CD4-positive, alpha-beta T cell treated with Interleukin-17A for 4 hours (primary cell): ENCODE measurements around the gene FRS3.

Experiments used
- DNase-seq: peaks from one replicate; pipeline ENCODE4 v3.0.0-alpha.2; 2020; ENCODE audit warnings: mixed read lengths

Gene FRS3

GRCh38 chr6:41740366-41741162, 39.1 kb downstream of the FRS3 start:
- no peak for DNase-seq

DNA sequence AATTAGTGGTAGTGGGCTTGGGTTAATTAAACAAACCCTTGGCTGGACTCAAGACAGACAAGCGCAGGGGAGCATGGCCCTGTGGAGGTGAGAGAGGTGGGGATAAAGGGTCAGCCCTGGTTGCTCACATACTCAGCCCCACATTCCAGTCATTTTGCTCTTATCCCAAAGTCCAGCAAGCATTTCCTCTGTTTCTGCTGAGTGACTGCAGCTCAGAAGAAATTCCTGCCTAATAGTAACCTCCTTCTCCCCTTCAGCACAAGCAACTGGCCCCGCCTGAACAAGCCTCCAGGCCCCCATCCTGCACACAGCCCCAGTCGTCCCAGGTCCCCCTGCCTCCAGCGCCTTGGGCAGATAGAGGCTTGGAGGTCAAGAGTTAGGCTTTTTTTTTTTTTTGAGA, 40.7 kb downstream of the FRS3 start:
- DNase-seq, result no peak

DNA sequence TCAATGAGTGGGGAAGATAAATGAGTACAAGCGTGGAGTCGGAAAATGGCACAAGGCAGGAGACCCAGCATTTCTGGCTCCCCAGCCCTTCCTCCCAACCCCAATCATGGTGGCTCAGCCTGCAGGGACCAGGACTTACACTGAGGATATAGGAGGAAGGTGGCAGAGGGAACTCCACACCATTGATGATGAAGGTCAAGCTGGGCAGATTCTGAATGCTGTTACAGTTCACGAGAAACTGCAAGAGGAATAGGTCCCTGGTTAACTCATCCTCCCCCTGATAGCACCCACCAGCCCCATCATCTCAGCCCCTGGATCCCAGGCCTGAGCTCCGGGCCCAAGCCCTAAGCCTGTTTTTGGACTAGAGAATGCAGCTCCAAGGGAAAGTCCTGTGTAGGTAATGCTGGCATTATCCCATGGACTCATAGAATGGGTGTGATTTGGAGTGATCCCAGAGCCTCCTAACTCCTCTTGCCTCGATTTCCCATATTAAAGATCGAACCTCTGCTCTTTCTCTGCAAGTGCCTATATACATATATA, 42.0 kb downstream of the FRS3 start:
- no peak for DNase-seq

- DNase-seq, result no peak
Measured at GRCh38 chr6:41736800-41737555, 42.7 kb downstream of the FRS3 start.

GRCh38 chr6:41736186-41736733, 43.4 kb downstream of the FRS3 start:
- no peak for DNase-seq

GRCh38 chr6:41735427-41736185, 44.1 kb downstream of the FRS3 start, which contains the start of gene TFEB:
Gene TFEB (minus strand): TSS chr6:41735608. CDS start chr6:41691213, 44,395 bp downstream.
- DNase-seq, result peak; percentile 95

- peak; percentile 84 for DNase-seq
Measured at GRCh38 chr6:41734666-41735426, 44.9 kb downstream of the FRS3 start.

DNA sequence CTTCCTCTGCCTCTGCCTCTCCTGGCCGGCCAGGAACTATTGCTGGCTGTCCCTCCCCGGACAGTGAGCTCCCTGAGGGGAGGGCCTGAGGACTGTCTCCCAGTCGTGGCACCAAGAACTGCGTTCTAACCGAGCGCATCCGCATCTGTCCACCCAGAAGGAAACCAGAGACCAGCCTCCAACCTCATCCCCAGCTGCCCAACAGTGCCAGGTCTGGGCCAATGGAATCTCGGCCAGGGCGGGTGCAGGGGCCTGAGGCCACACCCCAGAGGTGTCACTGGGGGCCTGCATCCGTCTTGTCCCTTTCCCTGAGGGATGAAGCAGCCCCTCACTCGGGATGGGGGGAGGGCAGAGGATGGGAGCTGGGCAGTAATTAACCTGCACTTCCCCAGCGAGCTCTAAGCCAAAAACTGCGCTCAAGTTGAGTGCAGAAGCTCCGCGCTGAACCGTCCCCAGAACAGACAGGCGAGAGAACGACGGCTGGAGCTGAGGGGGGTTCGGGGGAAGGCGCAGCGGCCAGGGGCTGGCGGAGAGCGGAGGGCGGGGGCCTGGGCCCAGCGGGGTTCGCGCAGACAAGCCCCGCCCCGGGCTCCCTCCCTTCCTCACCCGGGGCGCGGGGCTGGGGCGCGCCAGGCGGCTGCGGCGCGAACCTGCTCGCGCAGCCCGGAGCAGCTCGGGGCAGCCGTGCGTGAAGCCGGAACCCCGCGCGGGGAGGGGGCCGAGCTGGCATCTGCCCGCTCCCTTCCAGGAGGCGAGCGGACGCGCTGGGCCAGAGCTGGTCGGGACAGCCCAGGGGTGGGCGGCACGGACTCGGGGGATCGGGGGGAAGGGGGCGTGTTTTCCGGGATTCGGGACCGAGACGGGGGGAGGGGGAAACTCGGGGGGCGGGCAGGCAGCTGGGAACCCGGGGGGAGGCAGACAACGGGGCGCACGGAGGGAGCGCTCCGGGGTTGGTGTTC, 45.7 kb downstream of the FRS3 start:
- peak; percentile 83 for DNase-seq

DNA sequence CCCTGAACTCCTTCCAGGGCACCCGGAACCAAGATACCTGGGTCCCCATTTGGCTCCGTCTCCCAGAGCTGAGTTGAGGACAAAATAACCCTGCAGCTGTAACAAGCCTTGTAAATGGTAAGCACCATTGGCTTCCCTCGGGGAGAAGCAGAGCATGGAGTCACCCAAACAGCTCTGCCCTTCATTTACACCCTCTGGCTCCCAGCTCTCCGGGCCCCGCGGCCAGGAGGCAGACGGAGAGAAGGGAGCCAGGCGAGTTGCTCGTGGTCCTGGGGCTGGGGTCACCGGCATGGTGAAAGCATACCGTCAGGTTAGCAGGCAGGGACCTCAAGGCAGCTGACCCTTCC, 46.4 kb downstream of the FRS3 start:
- peak; percentile 9 for DNase-seq

DNA sequence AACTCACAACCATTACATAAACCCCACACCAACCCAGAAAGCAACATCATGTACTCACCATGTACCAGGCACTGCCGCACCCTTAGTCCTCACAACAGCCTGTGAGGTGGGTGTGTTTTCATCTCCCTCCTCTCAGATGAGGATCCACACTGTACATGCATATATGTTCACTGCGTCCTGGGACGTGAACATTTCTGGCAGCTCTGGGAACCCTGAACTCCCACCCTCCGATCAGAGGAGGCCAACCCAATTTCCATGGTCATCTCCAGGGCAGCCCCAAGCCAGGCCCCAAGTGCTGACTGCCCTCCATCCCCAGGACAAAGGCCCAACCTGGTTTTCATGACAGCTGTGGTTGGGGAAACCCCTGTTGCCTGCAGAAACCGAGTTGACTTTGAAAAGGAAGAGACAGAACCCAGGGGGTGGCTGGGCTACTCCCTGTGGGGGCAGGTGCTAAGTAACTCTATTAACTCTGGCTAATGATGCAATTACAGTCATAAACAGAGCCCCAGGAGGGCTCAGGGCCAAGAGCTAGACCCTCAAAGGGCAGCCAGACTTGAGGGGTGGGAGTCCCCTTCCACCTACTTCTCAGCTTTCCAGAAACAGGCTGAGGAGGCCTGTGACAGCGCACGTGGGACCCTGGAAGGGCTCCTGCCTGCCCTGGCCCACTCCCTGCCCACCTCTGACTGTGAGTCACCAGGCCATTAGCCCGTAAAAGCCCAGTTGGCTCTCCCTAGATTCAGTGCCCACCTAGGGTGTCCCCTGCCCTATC, 46.9 kb downstream of the FRS3 start:
- peak; percentile 56 for DNase-seq

GRCh38 chr6:41732149-41732548, 47.6 kb downstream of the FRS3 start:
- no peak for DNase-seq

GRCh38 chr6:41731561-41732086, 48.1 kb downstream of the FRS3 start:
- DNase-seq, result no peak

- no peak for DNase-seq
Measured at GRCh38 chr6:41730531-41731436, 48.9 kb downstream of the FRS3 start.

DNA sequence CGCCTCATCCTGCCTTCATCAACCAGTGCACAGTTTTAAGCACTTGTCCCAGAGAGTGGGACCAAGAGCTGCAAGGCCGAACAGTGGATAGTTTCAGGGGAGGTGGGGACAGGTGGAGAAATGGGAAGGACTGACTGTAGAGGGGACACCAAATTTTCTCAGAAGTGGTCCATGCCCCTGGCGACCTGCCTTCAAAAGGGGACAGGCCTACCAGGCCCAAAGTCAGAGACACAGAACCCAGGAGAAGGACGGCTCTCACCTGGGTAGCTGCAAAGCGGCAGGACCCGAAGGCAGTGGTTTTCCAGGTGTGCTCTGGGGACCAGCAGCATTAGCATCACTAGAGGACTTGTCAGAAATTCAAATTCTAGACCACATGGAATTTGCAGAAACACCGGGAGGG, 50.1 kb downstream of the FRS3 start:
- DNase-seq, result no peak

- DNase-seq, result no peak
Measured at GRCh38 chr6:41728954-41729353, 50.7 kb downstream of the FRS3 start.

- no peak for DNase-seq
Measured at GRCh38 chr6:41728073-41728936, 51.4 kb downstream of the FRS3 start.

DNA sequence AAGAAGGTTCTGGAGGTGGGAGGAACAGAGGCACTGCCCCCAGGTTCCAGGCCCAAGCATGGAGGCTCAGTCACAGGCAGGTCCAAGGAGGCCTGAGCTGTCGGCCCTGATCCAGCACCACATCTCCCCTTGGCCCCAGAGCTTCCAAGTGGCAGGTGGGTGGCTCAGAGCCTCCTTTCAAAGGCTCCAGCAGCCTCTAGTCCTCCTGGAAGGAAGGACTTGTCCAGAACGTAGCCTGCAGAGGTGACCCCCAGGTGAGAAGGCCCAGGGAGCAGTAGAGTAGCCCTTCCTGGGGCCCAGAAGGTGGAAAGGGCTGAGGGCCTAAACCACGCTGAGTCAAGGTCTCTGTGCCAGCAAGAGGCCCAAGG, 52.0 kb downstream of the FRS3 start:
- DNase-seq, result no peak

DNA sequence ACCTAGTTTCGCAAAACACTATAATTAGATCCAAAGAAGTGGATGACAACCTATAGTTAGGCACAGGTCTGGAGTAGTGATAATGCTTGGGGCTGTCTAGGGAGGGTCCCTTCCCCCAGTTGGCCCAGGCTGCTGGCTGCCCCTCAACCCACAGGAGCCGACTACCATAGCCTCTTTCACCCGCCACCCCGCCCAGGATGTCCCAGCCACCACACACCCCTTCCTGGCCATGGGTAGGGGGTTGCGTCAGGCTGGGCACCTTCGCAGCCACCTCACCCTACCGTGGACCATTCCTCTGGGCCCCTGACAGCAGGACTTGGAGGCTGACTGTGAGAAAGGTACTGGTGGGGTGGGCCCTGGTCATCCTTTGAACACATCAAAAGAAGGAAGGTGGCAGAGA, 52.8 kb downstream of the FRS3 start:
- DNase-seq, result no peak
